Uterus (tissue), 4 donors: ENCODE measurements around the gene SLC22A16. TPM values are rescaled to one million over a fixed set of nuclear protein-coding genes. Genes with fewer than 3 reads are reported as not detected.

Source experiments
- DNase-seq, 2 donors: peaks; one replicate each; pipeline ENCODE4 v3.0.0-alpha.2; 2019 to 2020
- H3K27ac ChIP-seq, 2 donors: fragments of 200-600 bp; sonication (generic); 1 replicate in 1 of 2; 2 replicates in 1 of 2; pipeline ENCODE4 v1.5.1; 2016 to 2018
- H3K27me3 ChIP-seq, 2 donors: fragments of 200-600 bp; sonication (generic); one replicate each; pipeline ENCODE4 v1.5.1; 2018 to 2019; ENCODE audit warnings: control low read depth in 1 of 2
- H3K36me3 ChIP-seq, 2 donors: fragments of 200-600 bp; sonication (generic); one replicate each; pipeline ENCODE4 v1.5.1; 2019; ENCODE audit warnings: control low read depth in 1 of 2
- H3K4me1 ChIP-seq, 2 donors: fragments of 200-600 bp; sonication (generic); one replicate each; pipeline ENCODE4 v1.5.1; 2018 to 2019; ENCODE audit warnings: control low read depth in 1 of 2
- H3K4me3 ChIP-seq, 2 donors: fragments of 200-600 bp; sonication (generic); 1 replicate in 1 of 2; 2 replicates in 1 of 2; pipeline ENCODE4 v1.5.1; 2018 to 2019; ENCODE audit warnings: mild to moderate bottlenecking in 1 of 2
- H3K9me3 ChIP-seq, 2 donors: fragments of 200-600 bp; sonication (generic); one replicate each; pipeline ENCODE4 v1.5.1; 2019; ENCODE audit warnings: control low read depth in 1 of 2
- CTCF ChIP-seq, 4 experiments: fragments of 200-600 bp in 2 of 4; fragments of 450-650 bp in 2 of 4; sonication (generic) in 2 of 4; IDR thresholded peaks; one replicate each; pipeline ENCODE4 v1.5.1; 2016 to 2019; ENCODE audit warnings: antibody characterized with exemption in 4 of 4, mild to moderate bottlenecking in 2 of 4, moderate library complexity in 1 of 4
- POLR2A ChIP-seq, 2 donors: fragments of 450-650 bp; IDR thresholded peaks; one replicate each; pipeline ENCODE4 v1.6.1; 2016; ENCODE audit warnings: antibody characterized with exemption in 2 of 2, mild to moderate bottlenecking in 1 of 2, moderate library complexity in 1 of 2
- intact Hi-C: fragments of 100-400 bp; cut with DNase I; formaldehyde crosslinking; loops from one replicate; pipeline ENCODE4 v1.15.1; 2023; ENCODE audit warnings: low total_unique reads
- total RNA-seq, 4 donors: library from RNA; depleted of rRNA in 3 of 4; stranded (reverse); fragments of >200 nt in 3 of 4; gene quantifications; one replicate each; pipeline versions ENCODE4 v1.1.0 to v1.2.4, GENCODE V29; 2014 to 2023
- donor health status: DM: yes; HTN: yes; CAD: no.

SLC22A16 gene
- total RNA-seq, 4 donors from 2014 or later, result 2.9 to 10.8 TPM; not detected in 2

- Histone ChIP-seq H3K4me1 (no peaks in the 10 kb centered on the region), H3K27me3 (no peaks in the 10 kb centered on the region), H3K9me3 (no peaks in the 10 kb centered on the region), H3K27ac (peak overlapping the region; percentile 59 to 63), H3K36me3 (no peaks in the 10 kb centered on the region), H3K4me3 (no peak overlapping the region)
- intact Hi-C loops, result no loop called here
- DNase-seq, result no peak
- TF ChIP-seq POLR2A (IDR thresholded peaks at IDR 0.05) (no peak), CTCF (IDR thresholded peaks at IDR 0.05) (no peak)
These were observed 50.6 kb downstream of the SLC22A16 start for GRCh38 chr6:110425816-110426215.

- Histone ChIP-seq H3K4me1 (no peaks in the 10 kb centered on the region), H3K27me3 (no peaks in the 10 kb centered on the region), H3K4me3 (no peak overlapping the region), H3K9me3 (no peaks in the 10 kb centered on the region), H3K27ac (no peak overlapping the region), H3K36me3 (no peaks in the 10 kb centered on the region)
- no peak for DNase-seq
- intact Hi-C loops, result no loop called here
- TF ChIP-seq POLR2A (IDR thresholded peaks at IDR 0.05), result no peak
These were observed 54.0 kb downstream of the SLC22A16 start for GRCh38 chr6:110422444-110422822.

- DNase-seq, result no peak
- Histone ChIP-seq H3K4me1 (no peaks in the 10 kb centered on the region), H3K36me3 (no peaks in the 10 kb centered on the region), H3K4me3 (no peak overlapping the region), H3K27me3 (no peaks in the 10 kb centered on the region), H3K9me3 (no peaks in the 10 kb centered on the region), H3K27ac (no peak overlapping the region)
- no peak for TF ChIP-seq CTCF (IDR thresholded peaks at IDR 0.05)
- TF ChIP-seq POLR2A (IDR thresholded peaks at IDR 0.05), result no peak
- intact Hi-C loops, result no loop called here
These were observed 54.5 kb downstream of the SLC22A16 start for GRCh38 chr6:110421749-110422443.

- Histone ChIP-seq H3K4me1 (peaks cover 0 to 6% of the 10 kb centered on the region in 2 donors), H3K27me3 (no peaks in the 10 kb centered on the region), H3K9me3 (no peaks in the 10 kb centered on the region), H3K27ac (no peak overlapping the region), H3K36me3 (no peaks in the 10 kb centered on the region), H3K4me3 (no peak overlapping the region)
- DNase-seq, result no peak
- intact Hi-C loops, result no loop called here
- TF ChIP-seq POLR2A (IDR thresholded peaks at IDR 0.05) (no peak), CTCF (IDR thresholded peaks at IDR 0.05) (no peak)
These were observed 57.2 kb downstream of the SLC22A16 start for GRCh38 chr6:110419028-110419739.

GRCh38 chr6:110418594-110418993 is 57.8 kb downstream of the SLC22A16 start:
- no peak for TF ChIP-seq CTCF (IDR thresholded peaks at IDR 0.05)
- Histone ChIP-seq H3K4me3 (no peak overlapping the region), H3K27ac (no peak overlapping the region), H3K27me3 (no peaks in the 10 kb centered on the region), H3K4me1 (peaks cover 0 to 7% of the 10 kb centered on the region in 2 donors), H3K9me3 (no peaks in the 10 kb centered on the region), H3K36me3 (no peaks in the 10 kb centered on the region)
- no peak for DNase-seq
- intact Hi-C loops, result no loop called here
